ENCODE results near the gene KRABD2.

KRABD2 gene

GRCh38 chr17:8401107-8401506 is 24.6 kb upstream of the KRABD2 start:
- Histone ChIP-seq H2AFZ (ENCODE audit: insufficient read depth, low read depth, low read length, poor library complexity, severe bottlenecking) (no peak overlapping the region), H3K9ac (ENCODE audit: low read length) (no peak overlapping the region), H3K4me1 (ENCODE audit: control insufficient read depth in 2 of 2, insufficient read depth in 2 of 2, low read length in 2 of 2) (no peaks in the 10 kb centered on the region), H3K4me2 (replicated peaks; ENCODE audit: low read depth, low read length, poor library complexity, severe bottlenecking) (no peak overlapping the region), H3K27ac (ENCODE audit: low read length in 2 of 2) (no peak overlapping the region), H3K9me3 (ENCODE audit: control extremely low read depth in 1 of 3, control insufficient read depth in 2 of 3, insufficient read depth in 1 of 3, low read length in 2 of 3) (no peaks in the 10 kb centered on the region), H3K36me3 (replicated peaks in 1 of 2; ENCODE audit: control extremely low read depth in 1 of 2, control insufficient read depth in 1 of 2, extremely low read depth in 1 of 2, insufficient read depth in 2 of 2, low read length in 1 of 2) (no peaks in the 10 kb centered on the region), H3K79me2 (ENCODE audit: control insufficient read depth, insufficient read depth, low read length) (no peaks in the 10 kb centered on the region), H3K4me3 (ENCODE audit: control extremely low read depth in 1 of 5, extremely low read depth in 1 of 5, insufficient read depth in 1 of 5, low read depth in 2 of 5, low read length in 4 of 5) (no peak overlapping the region), H4K20me1 (ENCODE audit: control insufficient read depth, insufficient read depth, low read length, poor library complexity, severe bottlenecking) (no peaks in the 10 kb centered on the region), H3K27me3 (replicated peaks in 1 of 4; ENCODE audit: control extremely low read depth in 1 of 4, control insufficient read depth in 3 of 4, insufficient read depth in 4 of 4, low read length in 3 of 4) (peaks cover 0 to 31% (median 15%) of the 10 kb centered on the region in 4 experiments)
- TF ChIP-seq, protein P1, sequence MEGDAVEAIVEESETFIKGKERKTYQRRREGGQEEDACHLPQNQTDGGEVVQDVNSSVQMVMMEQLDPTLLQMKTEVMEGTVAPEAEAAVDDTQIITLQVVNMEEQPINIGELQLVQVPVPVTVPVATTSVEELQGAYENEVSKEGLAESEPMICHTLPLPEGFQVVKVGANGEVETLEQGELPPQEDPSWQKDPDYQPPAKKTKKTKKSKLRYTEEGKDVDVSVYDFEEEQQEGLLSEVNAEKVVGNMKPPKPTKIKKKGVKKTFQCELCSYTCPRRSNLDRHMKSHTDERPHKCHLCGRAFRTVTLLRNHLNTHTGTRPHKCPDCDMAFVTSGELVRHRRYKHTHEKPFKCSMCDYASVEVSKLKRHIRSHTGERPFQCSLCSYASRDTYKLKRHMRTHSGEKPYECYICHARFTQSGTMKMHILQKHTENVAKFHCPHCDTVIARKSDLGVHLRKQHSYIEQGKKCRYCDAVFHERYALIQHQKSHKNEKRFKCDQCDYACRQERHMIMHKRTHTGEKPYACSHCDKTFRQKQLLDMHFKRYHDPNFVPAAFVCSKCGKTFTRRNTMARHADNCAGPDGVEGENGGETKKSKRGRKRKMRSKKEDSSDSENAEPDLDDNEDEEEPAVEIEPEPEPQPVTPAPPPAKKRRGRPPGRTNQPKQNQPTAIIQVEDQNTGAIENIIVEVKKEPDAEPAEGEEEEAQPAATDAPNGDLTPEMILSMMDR (IDR thresholded peaks at IDR 0.05) = no peak
- no peak for TF ChIP-seq EZH2 (IDR thresholded peaks at IDR 0.05; ENCODE audit: borderline replicate concordance, insufficient read depth, low read depth, low read length, poor library complexity, severe bottlenecking)
- H3K4me3 Mint-ChIP-seq = no peak overlapping the region
- ATAC-seq (ENCODE audit: low read depth) (no peak), DNase-seq (no peak)
- H3K27ac Mint-ChIP-seq = no peak overlapping the region
- ChIA-PET POLR2A (no interaction called here), CTCF (no interaction called here)
- no peaks in the 10 kb centered on the region for H3K9me3 Mint-ChIP-seq (ENCODE audit: insufficient read depth)
- intact Hi-C loops (cut with micrococcal nuclease) = no loop called here
- no peaks in the 10 kb centered on the region for H3K4me1 Mint-ChIP-seq
- H3K27me3 Mint-ChIP-seq = peaks cover 37% of the 10 kb centered on the region
- WGBS (ENCODE audit: insufficient coverage) = 90% methylated on average over 1 of the region's 2 CpGs

DNA sequence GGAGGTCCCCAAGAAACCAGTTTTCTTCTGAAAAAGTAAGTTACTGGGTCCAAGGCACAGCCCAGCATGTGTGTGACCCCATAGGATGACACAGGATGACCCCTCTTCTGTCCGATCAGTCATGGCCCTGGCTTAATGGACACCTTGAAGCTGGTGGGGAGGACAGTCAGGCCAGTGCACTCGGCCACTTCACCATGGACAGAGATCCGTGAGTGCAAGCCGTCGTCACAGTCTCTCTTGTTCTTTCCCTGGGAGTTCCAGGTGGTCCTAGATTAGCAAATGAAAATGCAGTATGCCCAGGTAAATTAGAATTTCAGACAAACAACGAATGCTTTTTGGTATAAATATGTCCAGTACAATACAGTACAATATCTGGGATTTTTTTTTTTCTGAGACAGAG is 22.5 kb upstream of the KRABD2 start:
- H3K9me3 ChIP-seq (ENCODE audit: control extremely low read depth in 1 of 3, control insufficient read depth in 2 of 3, insufficient read depth in 1 of 3, low read length in 2 of 3) = peaks cover 0 to 6% (median 2%) of the 10 kb centered on the region in 3 donors
- no peak overlapping the region for H3K27ac ChIP-seq (ENCODE audit: low read length in 2 of 2)
- peaks cover 2 to 4% of the 10 kb centered on the region in 2 donors for H3K4me1 ChIP-seq (ENCODE audit: control insufficient read depth in 2 of 2, insufficient read depth in 2 of 2, low read length in 2 of 2)
- POLR2A ChIA-PET = no interaction called here
- Mint-ChIP-seq H3K4me3 (no peak overlapping the region), H3K27me3 (peaks cover 40% of the 10 kb centered on the region), H3K27ac (no peak overlapping the region), H3K4me1 (peaks cover 2% of the 10 kb centered on the region), H3K9me3 (ENCODE audit: insufficient read depth) (no peaks in the 10 kb centered on the region)
- H3K4me2 ChIP-seq (replicated peaks; ENCODE audit: low read depth, low read length, poor library complexity, severe bottlenecking) = no peak overlapping the region
- H3K36me3 ChIP-seq (replicated peaks in 1 of 2; ENCODE audit: control extremely low read depth in 1 of 2, control insufficient read depth in 1 of 2, extremely low read depth in 1 of 2, insufficient read depth in 2 of 2, low read length in 1 of 2) = no peaks in the 10 kb centered on the region
- DNase-seq = no peak
- H2AFZ ChIP-seq (ENCODE audit: insufficient read depth, low read depth, low read length, poor library complexity, severe bottlenecking) = no peak overlapping the region
- WGBS (ENCODE audit: insufficient coverage) = 84% methylated on average over 5 of the region's 6 CpGs
- CTCF ChIA-PET = no interaction called here
- no peak for ATAC-seq (ENCODE audit: low read depth)
- no peaks in the 10 kb centered on the region for H4K20me1 ChIP-seq (ENCODE audit: control insufficient read depth, insufficient read depth, low read length, poor library complexity, severe bottlenecking)
- no peaks in the 10 kb centered on the region for H3K79me2 ChIP-seq (ENCODE audit: control insufficient read depth, insufficient read depth, low read length)
- no peak overlapping the region for H3K4me3 ChIP-seq (ENCODE audit: control extremely low read depth in 1 of 5, extremely low read depth in 1 of 5, insufficient read depth in 1 of 5, low read depth in 2 of 5, low read length in 4 of 5)
- peaks cover 0 to 26% (median 17%) of the 10 kb centered on the region in 4 experiments for H3K27me3 ChIP-seq (replicated peaks in 1 of 4; ENCODE audit: control extremely low read depth in 1 of 4, control insufficient read depth in 3 of 4, insufficient read depth in 4 of 4, low read length in 3 of 4)
- intact Hi-C loops (cut with micrococcal nuclease) = no loop called here
- no peak overlapping the region for H3K9ac ChIP-seq (ENCODE audit: low read length)
- TF ChIP-seq, protein P1 (IDR thresholded peaks at IDR 0.05) = no peak
- TF ChIP-seq EZH2 (IDR thresholded peaks at IDR 0.05; ENCODE audit: borderline replicate concordance, insufficient read depth, low read depth, low read length, poor library complexity, severe bottlenecking) = no peak

All from B cell (primary cell).